RWPE2 (cell line): Measurements from ENCODE around the gene EIF4E2.

Source experiments
- ATAC-seq: fragments of 200-7000 bp; cut with Tn5 transposase; 3 replicates; pipeline ENCODE4 v1.9.1; 2021; ENCODE audit warnings: low read depth
- DNase-seq: peaks from one replicate; pipeline ENCODE4 v3.0.0-alpha.2; 2020; ENCODE audit warnings: low spot score
- H3K27ac ChIP-seq: fragments of 450-650 bp; 2 replicates; pipeline ENCODE4 v1.5.1; 2017; ENCODE audit warnings: mild to moderate bottlenecking; ENCODE audit not compliant: poor library complexity, severe bottlenecking
- H3K27me3 ChIP-seq: fragments of 250-450 bp; sonication (Bioruptor Pico); 2 replicates; pipeline ENCODE4 v1.5.1; 2021; ENCODE audit warnings: mild to moderate bottlenecking, moderate library complexity; ENCODE audit not compliant: insufficient read depth, poor library complexity, severe bottlenecking
- H3K36me3 ChIP-seq: fragments of 250-450 bp; sonication (Bioruptor Pico); 2 replicates; pipeline ENCODE4 v1.5.1; 2020; ENCODE audit warnings: low read depth, mild to moderate bottlenecking, moderate library complexity
- H3K4me1 ChIP-seq: fragments of 250-450 bp; sonication (Bioruptor Pico); 2 replicates; pipeline ENCODE4 v1.5.1; 2021; ENCODE audit warnings: mild to moderate bottlenecking, moderate library complexity; ENCODE audit not compliant: insufficient read depth, poor library complexity, severe bottlenecking
- H3K4me3 ChIP-seq: fragments of 250-450 bp; sonication (Bioruptor Pico); 2 replicates; pipeline ENCODE4 v1.5.1; 2021; ENCODE audit warnings: mild to moderate bottlenecking, moderate library complexity; ENCODE audit not compliant: severe bottlenecking
- H3K9me3 ChIP-seq: fragments of 250-450 bp; sonication (Bioruptor Pico); 2 replicates; pipeline ENCODE4 v1.5.1; 2021; ENCODE audit warnings: mild to moderate bottlenecking, moderate library complexity; ENCODE audit not compliant: severe bottlenecking
- TF ChIP-seq, protein P1 (sequence below): fragments of 450-650 bp; IDR thresholded peaks from one replicate; pipeline ENCODE4 v1.5.1; 2017; ENCODE audit warnings: mild to moderate bottlenecking, moderate library complexity; ENCODE audit not compliant: poor library complexity, severe bottlenecking

EIF4E2 gene

DNA sequence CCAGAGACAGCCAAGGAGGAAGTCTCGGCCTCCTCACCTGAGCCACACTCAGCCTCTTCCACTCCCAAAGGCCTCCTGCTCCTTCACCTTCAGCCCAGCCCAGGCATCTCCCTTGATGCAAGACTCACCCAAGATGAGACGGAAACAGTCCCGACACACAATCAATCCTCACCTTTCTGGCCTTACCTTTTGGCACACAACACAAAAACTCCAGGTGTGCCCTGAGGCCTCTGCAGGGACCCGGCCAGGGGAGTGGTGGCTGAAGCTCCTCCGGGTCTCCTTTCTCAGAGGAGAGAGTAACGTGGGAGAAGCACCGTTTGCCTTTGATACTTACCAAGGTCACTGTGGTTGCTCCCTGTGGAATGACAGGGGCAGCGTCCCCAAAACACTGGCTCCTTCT is 59.1 kb downstream of the EIF4E2 start:
- no peaks in the 10 kb centered on the region for H3K9me3 ChIP-seq
- TF ChIP-seq, protein P1, sequence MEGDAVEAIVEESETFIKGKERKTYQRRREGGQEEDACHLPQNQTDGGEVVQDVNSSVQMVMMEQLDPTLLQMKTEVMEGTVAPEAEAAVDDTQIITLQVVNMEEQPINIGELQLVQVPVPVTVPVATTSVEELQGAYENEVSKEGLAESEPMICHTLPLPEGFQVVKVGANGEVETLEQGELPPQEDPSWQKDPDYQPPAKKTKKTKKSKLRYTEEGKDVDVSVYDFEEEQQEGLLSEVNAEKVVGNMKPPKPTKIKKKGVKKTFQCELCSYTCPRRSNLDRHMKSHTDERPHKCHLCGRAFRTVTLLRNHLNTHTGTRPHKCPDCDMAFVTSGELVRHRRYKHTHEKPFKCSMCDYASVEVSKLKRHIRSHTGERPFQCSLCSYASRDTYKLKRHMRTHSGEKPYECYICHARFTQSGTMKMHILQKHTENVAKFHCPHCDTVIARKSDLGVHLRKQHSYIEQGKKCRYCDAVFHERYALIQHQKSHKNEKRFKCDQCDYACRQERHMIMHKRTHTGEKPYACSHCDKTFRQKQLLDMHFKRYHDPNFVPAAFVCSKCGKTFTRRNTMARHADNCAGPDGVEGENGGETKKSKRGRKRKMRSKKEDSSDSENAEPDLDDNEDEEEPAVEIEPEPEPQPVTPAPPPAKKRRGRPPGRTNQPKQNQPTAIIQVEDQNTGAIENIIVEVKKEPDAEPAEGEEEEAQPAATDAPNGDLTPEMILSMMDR = no peak
- DNase-seq (no peak), ATAC-seq (no peak)
- H3K27ac ChIP-seq = peak overlapping the region; percentile 23
- no peaks in the 10 kb centered on the region for H3K27me3 ChIP-seq
- peaks cover 10% of the 10 kb centered on the region for H3K4me1 ChIP-seq
- no peak overlapping the region for H3K4me3 ChIP-seq
- no peaks in the 10 kb centered on the region for H3K36me3 ChIP-seq

- Histone ChIP-seq H3K36me3 (no peaks in the 10 kb centered on the region), H3K4me1 (peaks cover 10% of the 10 kb centered on the region), H3K4me3 (no peak overlapping the region), H3K9me3 (no peaks in the 10 kb centered on the region), H3K27ac (peak overlapping the region; percentile 23), H3K27me3 (no peaks in the 10 kb centered on the region)
- no peak for DNase-seq
- TF ChIP-seq, protein P1 = no peak
- ATAC-seq = no peak
These were observed 59.6 kb downstream of the EIF4E2 start for GRCh38 chr2:232610081-232610480.

- Histone ChIP-seq H3K4me3 (no peak overlapping the region), H3K27ac (no peak overlapping the region), H3K27me3 (no peaks in the 10 kb centered on the region), H3K4me1 (peaks cover 10% of the 10 kb centered on the region), H3K36me3 (no peaks in the 10 kb centered on the region), H3K9me3 (no peaks in the 10 kb centered on the region)
- DNase-seq (no peak), ATAC-seq (no peak)
- TF ChIP-seq, protein P1 = no peak
These were observed 60.6 kb downstream of the EIF4E2 start for GRCh38 chr2:232611061-232611460.

GRCh38 chr2:232611559-232612218 is 61.2 kb downstream of the EIF4E2 start:
- H3K9me3 ChIP-seq = no peaks in the 10 kb centered on the region
- ATAC-seq = peak; percentile 96
- TF ChIP-seq, protein P1 = peak; percentile 92
- no peaks in the 10 kb centered on the region for H3K36me3 ChIP-seq
- H3K27me3 ChIP-seq = no peaks in the 10 kb centered on the region
- H3K27ac ChIP-seq = no peak overlapping the region
- DNase-seq = peak; percentile 91
- peaks cover 10% of the 10 kb centered on the region for H3K4me1 ChIP-seq
- H3K4me3 ChIP-seq = no peak overlapping the region

DNA sequence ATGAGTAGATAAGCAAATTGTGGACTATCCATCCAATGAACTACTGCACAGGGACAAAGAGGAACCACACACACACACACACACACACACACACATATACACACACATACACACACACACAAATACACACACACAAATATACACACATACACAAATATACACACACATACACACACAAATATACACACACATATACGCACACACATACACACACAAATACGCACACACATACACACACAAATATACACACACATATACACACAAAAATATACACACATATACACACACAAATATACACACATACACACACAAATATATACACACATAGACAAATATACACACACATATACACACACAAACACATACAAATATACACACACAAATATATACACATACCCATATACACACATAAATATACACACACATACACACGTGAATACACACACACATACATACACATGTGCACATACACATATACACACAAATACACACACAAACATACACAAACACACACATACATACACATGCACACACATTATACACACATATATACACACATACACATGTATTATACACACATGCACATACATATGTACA is 63.1 kb downstream of the EIF4E2 start:
- Histone ChIP-seq H3K27me3 (no peaks in the 10 kb centered on the region), H3K36me3 (no peaks in the 10 kb centered on the region), H3K4me1 (peaks cover 10% of the 10 kb centered on the region), H3K9me3 (no peaks in the 10 kb centered on the region), H3K27ac (no peak overlapping the region), H3K4me3 (no peak overlapping the region)
- ATAC-seq (no peak), DNase-seq (no peak)
- TF ChIP-seq, protein P1 = no peak
